GM10847 (cell line): Measurements from ENCODE around the gene NCBP3.

ENCODE experiments used
- POLR2A ChIP-seq: IDR thresholded peaks from 2 replicates; pipeline ENCODE4 v1.6.1; 2011; ENCODE audit not compliant: insufficient read length; ENCODE audit errors: extremely low read depth

Gene NCBP3

DNA sequence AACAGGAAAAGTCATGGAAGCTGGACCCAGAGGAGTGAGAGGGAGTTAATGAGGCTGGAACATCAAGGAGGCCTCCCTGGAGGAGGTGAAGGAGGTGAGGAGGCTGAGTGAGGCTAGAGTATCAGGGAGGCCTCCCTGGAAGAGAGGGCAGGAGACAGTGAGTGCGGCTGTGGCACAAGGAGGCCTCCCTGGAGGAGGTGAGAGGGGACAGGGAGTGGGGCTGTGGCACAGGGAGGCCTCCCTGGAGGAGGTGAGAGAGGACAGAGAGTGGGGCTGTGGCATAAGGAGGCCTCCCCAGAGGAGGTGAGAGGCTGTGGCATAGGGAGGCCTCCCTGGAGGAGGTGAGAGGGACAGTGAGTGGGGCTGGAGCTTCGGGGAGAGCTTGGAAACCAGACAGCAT, 41.3 kb upstream of the NCBP3 start:
- no peak for TF ChIP-seq POLR2A

DNA sequence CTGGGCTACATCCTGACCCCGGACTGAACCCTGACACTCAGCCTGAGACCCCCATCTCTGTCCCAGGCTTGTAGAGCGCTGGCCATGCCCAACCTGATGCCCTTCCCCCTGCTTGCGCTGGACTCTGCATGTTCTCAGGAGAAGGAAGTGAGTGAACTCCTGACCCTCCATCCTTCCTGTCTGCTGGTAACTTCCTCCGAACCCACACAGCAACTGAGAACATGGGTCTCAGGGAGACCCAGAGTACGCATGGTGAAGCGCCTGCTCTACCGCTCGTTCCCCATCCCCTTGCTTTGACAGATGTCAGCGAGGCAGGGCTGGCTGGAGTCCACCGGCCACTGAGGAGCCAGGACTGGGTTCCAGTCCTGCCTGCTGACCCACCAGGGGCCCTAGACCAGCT, 40.7 kb upstream of the NCBP3 start:
- no peak for TF ChIP-seq POLR2A

DNA sequence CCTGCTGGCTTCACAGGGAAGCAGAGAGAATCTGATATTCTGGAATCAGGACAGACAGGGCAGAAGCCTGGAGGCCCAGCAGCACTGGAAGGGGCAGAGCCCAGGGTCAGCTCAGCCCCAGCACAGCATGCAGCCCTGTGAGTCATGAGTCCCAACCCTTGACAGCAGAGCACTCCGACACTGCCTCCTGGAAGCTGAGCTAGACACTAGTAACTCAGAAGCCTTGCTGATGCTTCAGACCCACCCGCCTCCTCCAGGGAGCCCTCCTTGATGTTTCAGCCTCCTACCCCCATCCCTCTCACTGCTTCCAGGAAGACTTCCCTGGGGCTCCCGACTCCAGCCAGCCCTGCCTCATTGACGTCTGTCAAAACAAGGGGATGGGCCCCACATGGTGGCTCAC, 39.9 kb upstream of the NCBP3 start:
- TF ChIP-seq POLR2A, result no peak

DNA sequence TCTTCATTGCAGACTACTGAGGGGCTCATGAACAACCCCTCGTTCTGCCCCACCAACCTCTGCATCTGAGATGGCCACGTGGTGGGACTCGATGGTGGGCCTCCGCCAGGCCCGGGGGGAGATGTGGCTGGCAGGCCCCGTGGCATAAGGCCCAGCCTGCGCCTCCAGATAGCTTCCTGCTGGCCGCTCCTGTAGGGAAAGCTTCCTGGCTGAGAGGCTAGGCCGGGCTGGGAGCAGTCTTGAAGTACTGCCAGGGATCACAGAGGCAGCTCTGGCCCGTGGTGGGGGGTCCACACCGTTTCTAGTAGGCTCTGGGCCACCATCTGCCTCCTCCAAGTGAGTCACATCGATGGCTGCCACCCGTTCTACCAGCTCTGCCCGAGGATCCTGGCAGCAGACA, 39.2 kb upstream of the NCBP3 start:
- TF ChIP-seq POLR2A, result no peak

DNA sequence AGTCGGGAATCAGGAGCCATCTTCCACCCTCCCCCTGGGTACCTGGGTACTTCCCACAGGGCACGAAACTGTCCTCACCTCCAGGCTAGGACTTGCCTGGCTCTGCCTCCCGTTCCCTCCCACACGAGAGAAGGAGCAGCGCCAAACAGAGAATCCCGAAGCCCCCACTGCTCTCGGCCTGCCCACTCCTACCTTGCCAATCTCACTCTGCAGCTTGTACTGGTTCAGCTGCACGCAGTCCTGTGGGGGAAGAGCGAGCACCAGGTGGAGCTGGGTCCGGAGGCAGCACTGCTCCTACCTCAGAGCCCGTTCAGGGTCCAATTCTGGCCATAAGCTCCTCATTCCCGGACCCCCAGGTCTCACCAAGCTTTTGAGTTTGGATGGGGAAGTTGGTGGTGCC, 38.1 kb upstream of the NCBP3 start:
- no peak for TF ChIP-seq POLR2A

DNA sequence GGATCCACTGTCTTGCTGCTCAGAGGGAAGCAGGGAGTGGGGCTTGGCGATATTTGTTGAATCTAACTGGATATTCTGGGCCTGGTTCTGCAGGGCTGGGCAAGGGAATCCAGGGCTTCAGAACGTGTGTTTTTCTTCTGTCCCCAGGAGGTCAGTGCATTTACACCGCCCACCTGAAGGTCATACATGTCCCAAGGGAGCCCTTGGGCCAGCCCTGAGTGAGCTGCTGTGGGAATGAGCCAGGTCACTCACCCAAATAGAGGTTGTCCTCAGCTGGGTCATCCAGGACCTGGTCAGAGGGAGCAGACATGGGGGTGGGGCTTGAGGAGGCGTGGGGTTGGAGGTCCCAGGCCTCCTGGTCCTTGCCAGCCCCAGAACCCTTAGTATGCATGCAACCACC, 36.2 kb upstream of the NCBP3 start:
- no peak for TF ChIP-seq POLR2A

DNA sequence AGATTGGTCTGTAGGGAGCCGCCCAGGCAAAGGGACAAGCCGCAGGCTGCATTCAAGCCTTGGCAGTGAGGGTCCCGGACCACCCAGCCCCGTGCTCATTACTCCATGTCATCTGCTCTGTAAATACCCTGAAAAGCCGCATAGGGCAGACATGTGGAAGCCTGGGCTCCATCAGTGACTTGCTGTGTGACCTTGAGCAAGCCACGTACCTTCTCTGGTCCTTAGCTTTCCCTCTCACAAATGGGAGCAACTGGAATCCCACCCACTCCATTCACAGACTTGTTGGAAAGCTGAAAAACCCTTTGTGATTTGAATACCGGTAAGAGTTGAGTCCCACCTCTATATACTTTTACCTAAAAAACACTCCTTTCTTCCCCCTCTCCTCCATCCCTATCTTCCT, 34.9 kb upstream of the NCBP3 start:
- no peak for TF ChIP-seq POLR2A

DNA sequence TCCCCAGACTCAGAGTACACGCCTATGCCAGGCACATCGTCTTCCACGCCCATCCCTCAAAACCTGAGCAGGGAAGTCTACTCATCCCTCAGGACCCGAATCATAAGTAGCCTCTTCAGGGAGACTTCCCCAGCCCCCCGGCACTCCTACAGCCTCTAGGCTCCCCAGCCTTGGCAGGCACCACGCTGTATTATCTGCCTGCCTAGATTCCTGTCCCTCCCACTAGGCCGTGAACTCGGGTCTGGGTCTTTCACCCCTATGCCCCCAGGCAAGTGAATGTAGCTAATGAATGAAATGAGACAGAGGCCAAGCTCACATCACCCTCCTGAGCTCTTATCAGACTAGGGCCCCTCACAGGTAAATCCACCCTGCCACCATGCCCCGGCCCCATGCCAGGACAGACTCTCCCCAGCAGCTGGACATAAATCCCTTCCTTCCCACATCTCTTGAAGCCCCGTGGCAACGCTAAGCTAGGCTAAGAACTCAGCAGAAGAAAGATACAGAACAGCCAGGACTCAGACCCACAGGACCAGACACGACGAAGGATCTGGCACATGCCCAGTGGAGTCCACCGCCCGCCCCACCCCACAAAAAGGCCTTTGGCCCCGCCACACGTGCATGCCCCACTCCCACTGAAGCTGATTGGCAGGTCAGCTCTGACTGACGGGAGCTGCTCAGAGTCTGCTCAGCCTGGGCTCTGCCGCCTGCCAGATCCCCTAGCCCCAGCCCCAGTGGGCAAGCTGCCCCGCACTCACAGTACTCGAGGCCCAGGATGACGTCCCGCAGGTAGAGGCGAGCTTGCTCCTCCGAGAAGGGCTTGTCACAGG, 33.8 kb upstream of the NCBP3 start:
- TF ChIP-seq POLR2A, result no peak

DNA sequence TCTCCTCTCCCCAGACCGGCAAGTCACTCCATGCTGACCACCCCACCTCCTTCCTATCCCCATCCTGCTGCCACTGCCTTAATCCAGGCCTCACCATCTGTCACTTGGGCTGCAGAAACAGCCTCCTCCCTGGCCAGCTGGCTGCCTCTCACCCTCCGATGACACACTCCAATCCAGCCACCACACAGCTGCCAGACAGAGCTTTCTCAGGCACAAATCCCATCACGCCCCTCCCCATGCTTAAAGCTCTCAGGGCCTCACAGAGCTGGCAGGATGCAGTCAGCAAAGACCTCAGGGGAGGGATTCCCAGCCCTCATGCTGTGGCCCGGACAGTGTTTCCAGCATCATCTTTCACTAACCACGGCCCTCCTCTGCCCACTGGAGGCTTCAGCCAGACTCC, 33.1 kb upstream of the NCBP3 start:
- no peak for TF ChIP-seq POLR2A

DNA sequence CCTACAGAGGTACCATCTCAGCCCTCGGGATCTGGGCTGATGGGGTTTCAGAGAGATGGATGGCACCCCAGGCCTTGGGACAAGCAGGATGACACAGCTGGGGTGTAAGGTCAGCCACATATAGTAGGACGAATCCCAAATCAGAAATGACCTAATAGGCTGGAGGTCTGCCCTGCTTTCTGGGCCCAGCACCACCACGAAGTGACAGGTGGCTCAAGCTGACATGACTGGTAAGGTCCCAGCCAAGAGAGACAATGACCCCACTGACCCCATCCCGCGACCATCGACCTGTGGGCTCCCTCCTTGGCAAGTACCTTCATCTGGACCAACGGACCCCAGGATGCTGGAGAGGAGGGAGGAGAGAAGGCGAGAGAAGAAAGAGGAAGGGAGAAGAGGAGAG, 31.2 kb upstream of the NCBP3 start:
- no peak for TF ChIP-seq POLR2A

DNA sequence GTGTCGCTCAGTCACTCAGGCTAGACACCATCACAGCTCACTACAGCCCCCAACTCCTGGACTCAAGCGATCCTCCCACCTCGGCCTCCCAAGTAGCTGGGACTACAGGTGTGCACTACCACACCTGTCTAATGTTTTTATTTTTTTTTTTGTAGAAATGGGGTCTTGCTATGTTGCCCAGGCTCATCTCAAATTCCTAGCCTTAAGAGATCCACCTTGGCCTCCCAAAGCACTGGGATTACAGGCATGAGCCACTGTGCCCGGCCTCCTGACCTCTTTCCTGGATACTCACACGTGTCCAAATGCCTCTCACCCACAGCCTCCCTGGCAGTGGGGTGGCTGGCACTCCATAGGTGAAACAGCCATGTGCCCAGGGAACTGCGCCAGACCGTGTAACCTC, 29.3 kb upstream of the NCBP3 start:
- no peak for TF ChIP-seq POLR2A

DNA sequence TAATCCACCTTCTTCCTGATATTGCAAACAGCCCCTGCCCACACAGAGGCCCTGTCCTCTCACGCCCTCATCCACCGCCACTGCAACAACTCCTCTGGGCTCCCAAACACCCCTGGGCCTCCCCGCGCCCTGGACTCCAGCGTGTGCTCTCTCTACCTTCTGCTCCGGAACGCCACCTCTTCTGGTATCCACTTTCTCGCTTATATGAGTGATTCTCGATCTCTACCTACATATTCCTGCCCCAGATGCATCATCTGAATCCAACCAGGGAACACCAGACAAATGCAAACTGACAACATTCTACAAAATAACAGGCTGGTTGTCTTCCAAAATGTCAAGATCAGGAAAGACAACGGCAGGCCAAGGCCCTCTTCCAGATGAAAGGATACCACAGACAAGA, 27.8 kb upstream of the NCBP3 start:
- no peak for TF ChIP-seq POLR2A

DNA sequence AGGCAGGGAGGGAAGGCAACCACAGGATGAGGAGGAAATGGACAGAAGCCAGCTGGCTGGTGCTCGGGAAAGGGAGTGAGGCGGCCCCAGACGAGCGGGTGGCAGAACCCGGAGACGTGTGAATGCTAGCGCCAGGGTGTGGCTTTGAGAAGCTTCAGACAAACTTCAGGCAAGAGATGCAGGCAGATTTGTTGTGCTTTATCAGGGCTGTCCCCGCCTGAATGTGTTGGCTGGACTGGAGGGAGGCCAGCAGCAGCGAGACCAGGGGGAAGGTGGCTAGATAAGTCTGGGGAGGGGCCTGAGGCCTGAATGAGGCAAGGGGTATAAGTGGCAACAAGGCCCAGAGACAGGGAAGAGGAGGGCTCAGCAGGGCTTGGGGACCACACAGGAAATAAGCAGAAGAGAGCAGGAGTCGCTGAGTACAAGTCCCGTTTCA, 24.8 kb upstream of the NCBP3 start:
- no peak for TF ChIP-seq POLR2A

DNA sequence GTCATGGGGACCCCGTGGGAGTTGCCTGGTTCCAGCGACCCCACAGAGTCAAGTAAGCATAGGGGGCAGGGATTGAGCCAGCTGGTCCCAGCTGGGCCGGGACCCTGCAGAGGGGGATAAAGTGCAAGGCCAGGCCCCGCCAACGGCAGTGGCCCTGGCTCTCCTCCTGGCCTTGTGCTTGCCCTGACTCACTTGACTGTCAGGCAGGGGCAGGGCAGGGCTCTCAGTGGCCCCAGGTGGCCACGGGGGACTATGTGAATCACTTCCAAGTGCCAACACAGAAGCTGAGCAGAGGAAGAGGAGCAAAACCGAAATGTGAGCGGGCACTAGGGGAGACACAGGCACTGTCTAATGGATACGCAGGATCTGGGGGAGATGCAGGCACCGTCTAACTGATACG, 21.6 kb upstream of the NCBP3 start:
- no peak for TF ChIP-seq POLR2A

DNA sequence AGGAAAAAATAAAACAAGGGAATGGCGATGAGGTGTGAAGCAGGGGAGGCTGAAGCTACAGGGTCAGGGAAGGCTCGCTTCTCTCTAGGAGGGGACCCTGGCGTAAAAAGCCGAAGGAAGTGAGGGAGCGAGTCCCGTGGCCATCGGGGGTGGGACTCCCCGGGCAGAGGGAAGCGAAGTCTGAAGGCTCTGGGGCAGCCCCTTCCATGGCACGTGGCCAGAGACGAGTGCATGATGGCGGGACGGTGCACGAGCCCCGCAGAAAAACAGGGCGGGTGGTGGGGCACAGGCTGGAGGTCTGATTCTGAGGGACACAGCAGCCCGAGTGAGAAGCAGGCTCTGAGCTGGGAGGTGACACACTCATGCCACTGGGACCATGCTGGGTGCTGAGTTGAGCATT, 21.1 kb upstream of the NCBP3 start:
- TF ChIP-seq POLR2A, result no peak

DNA sequence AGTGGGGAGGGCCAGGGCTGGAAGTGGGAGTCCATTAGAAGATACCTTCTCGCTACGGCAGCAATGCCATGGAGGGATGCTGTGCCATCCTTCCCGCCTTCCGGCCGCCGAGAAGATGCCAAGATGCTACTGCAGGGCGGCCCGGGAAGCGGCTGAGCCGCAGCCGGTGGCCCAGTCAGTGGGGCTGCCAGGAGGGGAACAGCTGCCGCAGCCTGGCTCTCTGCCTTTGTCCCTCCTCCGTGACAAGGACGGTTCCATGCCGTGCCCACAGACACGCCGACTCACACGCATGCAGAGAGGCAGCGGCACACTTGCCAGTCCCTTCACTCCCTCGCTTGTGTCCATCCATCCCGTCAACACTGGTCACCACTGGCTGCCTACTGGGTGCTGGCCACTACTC, 20.2 kb upstream of the NCBP3 start:
- TF ChIP-seq POLR2A, result no peak

DNA sequence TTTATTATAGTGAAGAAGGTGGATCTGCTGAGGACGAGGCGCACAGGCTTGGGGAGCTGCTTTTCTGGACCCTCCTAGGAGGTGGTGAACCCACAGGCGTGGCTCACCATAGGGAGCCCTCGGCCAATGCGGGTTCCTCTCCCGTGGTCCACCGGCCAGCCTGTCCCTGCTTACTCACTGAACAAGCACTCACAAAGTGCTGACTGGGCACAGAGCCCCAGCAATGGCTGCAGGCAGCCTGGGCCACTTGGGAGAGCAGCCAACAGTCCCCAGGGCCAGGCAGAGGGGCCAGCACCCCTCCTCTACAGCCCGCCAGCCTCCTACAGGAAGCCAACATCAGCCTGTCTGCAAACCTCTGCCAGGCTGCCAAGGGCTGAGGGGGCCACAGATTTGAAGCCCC, 19.1 kb upstream of the NCBP3 start:
- TF ChIP-seq POLR2A, result no peak
